Ureter (tissue), 1 donor: ENCODE measurements around the gene ADAM19. TPM values are rescaled to one million over a fixed set of nuclear protein-coding genes. Genes with fewer than 3 reads are reported as not detected.

ENCODE experiments used
- DNase-seq: peaks from one replicate; pipeline ENCODE4 v3.0.0-alpha.2; 2020; ENCODE audit warnings: low spot score
- total RNA-seq: library from RNA; stranded (reverse); gene quantifications from one replicate; pipeline ENCODE4 v1.2.4, GENCODE V29; 2023
- donor health status: DM: yes; HTN: yes; CAD: no.

ADAM19 gene
- total RNA-seq, 1 donor from 2014 or later: 17.4 TPM

DNA sequence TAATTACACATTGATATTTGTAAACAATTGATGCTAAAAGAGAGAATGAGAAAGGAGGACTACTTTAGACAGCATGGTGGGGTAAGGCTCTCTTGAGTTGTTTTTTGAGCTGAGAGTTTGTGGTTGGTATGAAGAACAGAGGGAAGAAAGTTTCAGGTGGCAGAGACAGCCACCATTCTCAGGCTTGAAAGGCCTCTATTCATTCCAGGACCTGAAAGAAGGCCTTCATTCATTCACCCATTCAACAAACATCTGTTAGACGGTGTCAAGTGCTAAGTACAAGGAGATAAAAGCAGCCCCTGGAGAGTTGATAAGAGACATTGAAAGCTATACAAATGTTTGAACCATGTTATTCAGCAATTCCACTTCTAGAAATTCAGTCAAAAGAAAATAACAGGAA lies 21.7 kb upstream of the ADAM19 start:
- DNase-seq: no peak

DNA sequence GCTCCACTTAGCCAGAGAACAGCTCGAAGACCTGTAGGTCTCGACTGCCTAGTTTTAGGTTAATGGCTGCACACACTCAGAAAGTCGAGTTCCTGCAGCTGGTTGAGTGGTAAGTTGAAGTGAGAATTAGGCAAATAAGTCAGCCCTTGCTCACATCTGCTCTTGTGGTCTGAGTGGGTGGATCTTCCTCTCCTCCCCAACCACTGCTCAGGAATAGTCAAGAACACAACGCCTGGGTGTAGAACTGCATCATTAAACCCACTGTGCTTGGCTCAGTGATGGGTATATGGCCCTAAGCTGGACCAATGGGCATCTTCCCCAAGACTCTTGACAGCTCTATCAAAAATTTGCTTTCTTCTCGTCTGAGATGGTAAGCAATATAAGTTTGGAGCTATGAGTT lies 20.9 kb upstream of the ADAM19 start:
- DNase-seq: no peak

DNA sequence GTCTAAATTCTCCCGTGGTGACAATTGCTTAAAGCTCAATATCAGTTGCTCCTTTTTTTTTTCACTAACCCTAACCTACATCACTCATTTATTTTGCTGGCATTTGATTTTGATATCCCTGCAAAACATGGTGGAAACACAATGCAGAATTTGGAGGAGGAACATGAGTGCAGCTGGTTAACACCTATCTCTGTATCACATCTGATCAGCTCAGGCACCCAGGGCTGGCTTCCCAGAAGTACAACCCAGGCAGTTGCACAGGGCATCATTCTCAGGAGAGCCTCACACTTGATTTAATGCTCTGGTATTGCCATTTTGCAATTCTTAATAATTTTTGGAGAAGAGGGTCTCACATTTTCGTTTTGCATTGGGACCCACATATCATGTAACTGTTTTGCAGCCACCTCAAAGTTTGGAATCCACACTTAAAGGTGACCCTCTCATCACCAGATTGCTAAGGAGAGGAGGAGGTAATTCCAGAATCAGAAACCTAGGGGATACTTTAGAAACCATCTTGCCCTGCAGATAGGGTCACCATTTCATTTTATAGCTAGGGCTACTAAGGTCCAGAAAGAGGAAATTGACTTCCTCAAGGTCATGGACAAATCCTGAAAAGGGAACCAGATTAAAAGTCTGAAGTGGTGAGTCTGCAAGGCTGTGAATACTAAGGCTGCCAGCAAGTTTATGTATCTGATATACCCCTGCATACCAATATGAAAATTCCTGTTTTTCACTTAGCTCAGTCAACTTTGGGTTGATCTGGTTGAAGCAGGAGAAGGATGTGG lies 19.3 kb upstream of the ADAM19 start:
- no peak for DNase-seq

DNA sequence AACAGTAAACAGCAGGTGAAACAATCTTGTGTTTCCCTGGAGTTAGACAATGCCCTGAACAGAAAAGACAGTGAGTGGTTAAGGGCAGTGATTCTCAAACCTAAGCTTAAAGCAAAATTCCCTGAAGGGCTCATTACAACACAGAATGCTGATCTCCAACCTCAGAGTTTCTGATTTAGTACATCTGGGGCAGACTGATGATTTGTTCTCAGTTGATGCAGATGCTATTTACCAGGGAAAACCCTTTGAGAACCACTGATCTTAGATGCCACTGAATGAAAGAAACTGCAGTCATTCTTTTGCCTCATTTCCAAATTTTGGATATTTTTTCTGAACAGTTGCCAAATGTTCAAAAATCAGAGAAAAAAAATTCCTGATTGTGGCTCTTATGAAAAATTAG lies 18.7 kb upstream of the ADAM19 start:
- DNase-seq: no peak

DNA sequence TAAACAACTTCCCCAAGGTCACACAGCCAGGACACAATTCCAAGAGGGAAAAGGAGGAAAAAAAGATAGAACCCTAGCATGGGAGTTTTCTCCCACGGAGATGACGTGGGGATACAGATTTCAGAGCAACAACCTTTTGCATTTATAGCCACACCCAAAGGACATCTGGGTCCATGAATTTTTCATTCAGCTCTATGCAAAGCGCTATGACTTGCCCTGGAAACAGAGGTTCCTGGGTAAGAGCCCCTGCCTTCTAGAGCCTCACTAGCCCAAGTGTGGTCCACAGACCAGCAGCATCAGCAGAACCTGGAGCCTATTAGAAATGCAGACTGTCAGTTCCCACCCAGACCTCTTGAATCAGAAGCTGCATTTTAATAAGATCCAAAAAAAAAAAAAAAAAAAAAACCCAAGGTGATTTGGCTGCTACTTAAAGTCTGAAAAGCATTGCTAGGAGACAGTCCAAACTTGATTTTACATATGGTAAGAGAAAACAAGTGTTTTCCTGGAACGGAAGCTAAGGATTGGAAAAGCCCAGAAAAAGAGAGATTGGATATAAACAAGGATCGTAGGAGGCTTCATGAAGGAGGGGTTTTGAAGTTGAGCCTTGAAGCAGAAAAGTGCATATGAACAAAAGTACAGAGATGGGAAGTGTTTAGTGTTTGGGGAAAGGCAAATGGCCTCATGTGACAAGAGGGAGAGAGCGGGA lies 17.6 kb upstream of the ADAM19 start:
- DNase-seq: no peak

DNA sequence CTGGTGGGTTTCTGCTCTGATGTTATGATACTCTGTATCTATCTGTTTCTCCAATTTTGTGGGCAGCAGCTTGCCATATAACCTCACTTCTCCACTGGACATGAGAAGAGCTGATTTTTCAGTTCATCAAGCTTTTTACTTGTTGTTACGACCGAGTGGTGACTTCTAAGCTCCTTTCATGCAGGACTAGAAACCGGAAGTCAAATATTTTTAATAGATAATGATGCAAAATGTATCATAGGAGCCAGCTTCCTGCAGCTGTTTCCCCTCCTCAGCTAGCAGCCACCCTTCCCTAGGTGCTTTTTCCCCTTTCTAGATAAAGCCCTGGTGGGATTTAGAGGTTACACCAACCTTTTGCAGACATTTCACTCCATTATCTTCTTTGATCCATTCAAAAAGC lies 17.0 kb upstream of the ADAM19 start:
- no peak for DNase-seq

DNA sequence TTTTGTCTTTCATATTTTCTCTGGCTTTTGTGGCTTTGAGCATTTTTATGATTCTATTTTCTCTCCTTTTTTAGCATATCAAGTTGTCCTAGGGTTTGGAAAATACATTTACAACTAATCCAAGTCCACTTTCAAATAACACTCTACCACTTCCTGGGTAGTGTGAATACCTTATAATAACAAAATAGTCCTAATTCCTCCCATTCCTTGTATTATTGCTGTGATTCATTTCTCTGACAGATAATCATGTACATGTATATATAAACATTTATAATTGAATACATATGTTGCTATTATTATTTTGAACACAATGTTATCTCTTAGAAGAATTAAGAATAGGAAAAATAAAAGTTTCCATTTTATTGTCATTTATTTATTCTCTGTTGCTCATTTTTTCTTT lies 14.9 kb upstream of the ADAM19 start:
- no peak for DNase-seq

DNA sequence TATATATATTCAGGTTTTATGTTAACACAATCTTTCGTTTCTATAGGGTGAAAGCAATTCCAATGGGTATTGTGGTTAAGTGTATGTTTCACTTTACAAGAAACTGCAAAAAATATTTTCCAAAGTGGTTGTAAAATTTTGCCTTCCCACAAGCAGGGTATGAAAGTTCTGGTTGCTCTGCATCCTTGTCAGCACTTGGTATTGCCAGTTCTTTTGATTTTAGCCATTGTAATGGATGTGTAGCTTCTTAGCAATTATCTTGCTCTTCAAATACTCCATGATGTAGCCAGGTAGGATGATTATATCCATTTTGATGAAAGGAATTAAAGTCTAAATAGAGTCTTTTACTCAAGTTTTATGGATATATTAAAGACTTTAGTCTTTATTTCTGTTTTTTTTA lies 9.1 kb upstream of the ADAM19 start:
- no peak for DNase-seq

DNA sequence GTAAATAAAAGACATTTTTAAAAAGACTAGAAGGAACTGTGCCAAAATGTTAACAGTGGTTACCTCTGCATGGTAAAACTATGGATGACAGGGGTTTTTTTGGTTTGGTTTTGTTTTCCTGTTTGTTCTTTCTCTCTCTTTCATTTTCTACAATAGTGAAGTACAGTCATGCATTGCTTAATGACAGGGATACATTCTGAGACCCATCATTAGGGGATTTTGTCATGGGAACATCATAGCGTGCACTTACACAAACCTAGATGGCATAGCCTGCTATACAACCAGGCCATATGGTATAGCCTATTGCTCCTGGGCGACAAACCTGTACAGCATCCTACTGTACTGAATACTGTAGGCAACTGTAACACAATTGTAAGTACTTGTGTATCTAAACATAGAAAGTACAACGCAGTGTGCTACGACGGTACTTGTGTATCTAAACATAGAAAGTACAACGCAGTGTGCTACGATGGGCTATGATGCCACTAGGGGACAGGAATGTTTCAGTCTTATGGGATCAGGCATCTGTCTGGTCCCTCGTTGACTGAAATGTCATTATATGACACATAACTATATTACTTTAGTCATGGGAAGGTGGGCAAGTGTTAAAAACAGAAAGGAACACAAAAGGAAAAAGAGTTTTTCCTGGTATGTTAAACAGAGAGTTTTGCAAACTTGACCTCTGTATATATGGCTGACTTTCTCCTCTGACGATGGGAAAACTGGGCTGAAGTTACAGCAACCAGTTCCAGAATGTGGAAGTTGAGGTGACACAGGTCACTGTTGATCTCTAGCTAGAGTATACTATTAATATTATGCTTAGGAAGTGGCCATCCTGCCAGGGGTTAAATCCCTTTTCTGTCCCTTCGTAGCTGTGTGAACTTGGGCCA lies 7.4 kb upstream of the ADAM19 start:
- DNase-seq: no peak

DNA sequence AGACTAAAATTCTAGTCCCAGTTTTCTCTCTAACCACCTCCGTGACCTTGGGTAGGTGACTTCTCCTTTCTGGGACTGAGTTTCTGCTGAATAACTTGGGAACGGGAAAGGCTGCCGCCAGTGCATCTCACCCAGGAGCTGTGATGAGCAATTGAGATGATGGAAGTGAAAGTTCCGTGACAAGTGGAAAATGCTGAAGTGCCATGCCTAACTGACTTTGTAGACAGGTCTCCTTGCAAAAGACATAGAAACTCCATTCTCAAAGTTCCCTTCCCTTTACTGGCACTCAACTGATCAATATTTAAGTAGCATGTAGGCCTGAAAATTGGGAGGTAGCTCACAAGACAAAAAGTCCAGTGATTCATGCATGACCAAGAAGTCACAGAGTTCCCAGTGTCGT lies 6.3 kb upstream of the ADAM19 start:
- no peak for DNase-seq

DNA sequence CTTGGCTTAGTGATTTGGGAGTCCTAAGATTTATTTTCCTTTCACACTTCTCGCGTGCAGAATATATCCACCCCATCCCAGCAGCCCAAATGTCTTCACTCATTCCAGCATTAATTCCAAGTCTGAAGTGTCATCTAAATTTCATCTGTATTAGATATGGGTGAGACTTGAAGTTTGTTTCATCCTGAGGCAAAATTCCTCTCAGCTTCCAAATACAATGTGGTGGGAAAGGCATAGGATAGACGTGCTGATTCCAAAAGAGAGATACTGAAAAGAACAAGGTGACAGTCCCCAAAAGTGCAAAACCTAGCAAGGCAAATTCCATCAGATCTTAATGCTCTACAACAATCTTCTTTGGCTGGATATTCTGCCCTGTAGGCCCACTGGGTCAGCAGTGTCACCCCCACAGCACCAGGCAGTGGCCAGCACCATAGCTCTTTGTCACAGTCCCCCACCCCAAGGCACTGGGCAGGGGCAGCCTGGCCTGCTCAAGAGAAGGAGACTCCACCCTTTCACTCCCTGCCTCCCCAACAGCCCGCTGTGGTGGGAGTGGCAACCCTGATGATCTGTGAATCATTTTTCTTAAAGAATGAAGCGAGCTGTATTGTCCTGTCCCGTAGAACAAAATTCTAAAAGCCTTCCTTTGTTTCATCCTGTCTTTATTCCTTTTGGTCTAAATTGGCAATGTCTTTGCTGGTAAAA lies 2.7 kb upstream of the ADAM19 start:
- DNase-seq: no peak

DNA sequence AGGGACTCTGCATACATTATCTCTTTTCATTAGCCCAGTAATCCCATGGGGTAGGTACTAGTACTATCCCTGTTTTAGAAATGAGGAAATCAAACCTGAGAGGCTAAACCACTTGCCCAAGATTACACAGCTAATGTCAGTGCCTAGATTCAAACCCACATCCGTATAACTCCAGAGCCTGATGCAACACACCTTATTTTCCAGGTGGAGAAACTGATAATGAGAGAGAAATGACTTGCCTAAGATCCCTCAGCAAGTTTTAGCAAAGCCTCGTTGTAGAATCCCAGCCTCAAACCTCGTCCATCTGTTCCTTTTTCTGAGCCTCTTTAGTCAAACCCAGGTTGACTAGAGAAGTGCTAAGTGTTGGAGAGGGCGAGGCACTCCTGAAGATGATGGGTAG lies 1.1 kb upstream of the ADAM19 start:
- DNase-seq: no peak

DNA sequence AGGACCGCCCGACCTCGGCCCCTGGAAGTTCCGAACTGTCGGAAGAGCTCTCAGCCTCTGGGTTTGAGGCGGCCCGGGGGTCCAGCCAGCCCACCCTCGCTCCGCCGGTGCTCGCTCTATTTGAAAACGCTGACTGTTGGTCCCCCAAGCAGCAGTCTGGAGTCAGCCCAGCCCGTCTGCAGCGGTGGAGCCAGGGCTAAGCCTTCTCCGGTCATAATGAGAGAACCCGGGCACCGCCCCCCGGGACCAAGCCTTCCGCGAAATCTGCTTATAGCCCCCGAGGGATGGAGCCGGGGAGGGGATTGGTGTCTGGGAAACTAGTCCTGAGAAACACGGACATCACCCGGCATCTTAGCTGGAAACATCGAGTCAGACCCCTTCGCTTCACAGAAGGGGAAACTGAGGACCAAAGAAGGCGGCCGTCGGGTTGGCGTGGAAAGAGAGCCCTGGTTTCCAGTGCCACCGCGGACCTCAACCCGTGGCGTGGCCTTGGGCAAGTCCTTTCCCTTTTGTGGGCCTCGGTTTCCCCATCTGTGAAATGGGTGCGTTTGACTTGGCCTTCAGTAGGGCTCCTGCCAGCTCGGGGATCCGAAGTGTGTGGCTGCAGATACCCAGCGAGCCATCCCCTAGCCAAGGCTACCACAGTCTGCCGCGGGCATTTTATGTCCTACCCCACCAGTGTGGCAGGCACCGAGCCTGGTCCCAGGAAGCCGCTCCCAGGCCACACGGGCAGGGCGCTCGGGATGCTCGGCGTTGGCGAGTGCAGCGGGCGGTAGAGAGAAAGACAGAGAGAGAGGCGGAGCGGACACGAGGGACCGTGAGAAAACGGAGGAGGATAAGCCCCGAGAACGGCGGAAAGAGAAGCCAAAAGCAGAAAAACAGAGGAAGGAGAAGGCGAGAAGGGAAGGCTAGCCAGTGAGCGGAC lies 857 bp downstream of the ADAM19 start:
- no peak for DNase-seq

DNA sequence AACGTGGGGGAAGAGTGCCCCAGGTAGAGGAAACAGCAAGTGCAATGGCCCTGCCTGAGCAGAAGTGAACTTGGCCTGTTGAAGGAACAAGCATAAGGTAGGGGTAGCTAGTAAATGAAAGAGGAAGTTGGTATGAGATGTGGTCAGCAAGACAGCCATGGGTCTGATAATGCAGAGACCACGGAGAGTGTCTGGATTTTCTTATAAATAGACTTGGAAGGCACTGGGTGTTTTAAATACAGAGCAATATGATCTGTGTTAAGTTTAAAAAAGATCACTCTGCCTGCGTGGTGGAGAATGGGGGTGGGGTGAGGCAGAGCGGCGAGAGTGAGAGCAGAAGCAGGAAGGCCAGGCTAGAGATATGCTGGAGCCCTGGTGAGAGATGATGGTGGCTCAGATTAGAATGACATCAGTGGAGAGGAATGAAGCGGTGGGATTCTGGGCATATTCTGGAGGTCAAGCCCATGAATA lies 4.2 kb downstream of the ADAM19 start:
- DNase-seq: no peak

DNA sequence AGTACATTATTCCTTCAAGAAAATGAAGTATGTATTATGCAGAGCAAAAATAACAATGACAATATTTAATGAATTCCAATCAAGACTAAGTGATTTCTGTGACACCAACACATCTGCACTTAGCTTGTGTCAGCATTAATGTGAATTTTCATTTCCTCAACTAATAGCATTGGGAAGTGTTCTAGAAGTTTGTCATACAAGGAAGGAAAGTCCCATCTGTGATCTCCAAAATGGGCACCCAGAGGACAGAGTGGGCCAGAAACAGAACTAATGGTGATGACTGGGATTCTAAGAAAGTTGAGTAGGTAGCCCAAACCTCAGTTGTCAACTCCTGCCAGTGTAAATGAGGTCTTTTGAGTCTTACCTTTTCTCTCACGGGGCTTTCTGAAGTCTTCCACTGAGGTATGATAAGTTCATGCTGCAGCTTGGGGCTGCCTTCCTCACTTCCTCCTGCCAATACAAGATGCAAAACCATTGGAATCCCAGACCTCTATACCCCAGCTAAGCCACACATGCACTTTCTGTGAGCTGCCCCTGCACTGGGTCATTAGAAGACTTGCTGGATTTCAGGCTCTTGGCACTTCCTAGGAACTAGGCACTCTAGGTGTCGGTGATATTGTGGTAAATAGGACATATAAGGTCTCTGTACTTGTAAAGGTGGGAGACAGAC lies 4.9 kb downstream of the ADAM19 start:
- DNase-seq: no peak

DNA sequence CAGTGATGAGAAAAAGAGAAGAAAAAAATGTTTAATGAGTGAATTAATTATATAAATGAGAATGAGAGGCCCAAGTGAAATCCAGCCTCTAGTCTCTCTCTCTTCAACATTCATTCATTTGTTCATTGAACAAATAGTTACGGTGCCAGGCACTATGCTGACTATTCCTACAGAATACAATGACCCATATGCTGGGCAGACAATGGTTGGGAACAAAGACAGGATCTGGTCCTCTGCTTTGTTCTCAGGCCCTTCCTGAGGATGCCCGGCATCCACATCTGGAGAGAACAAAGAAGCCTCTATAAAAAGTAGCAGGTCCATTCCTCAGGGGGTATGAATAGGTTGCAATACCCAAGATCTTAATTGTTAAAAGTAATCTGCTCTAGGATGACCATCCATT lies 6.9 kb downstream of the ADAM19 start:
- DNase-seq: no peak

DNA sequence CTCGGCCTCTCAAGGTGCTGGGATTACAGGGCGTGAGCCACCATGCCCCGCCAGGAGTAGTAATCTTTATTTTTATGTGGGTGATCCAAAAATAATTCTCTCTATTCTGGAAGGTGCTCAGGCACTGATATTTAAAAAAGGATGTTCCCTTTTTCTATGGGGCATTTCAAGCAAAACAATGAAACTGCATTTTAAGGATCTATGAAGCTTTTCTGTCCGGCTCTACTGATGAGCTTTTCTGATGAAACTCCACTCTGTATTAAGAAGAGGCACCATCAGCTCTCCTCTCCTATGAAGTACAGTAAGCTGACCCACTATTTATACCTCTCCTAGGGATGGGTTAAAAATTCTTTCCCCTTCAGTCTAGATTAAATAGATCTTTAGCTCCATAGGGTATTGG lies 7.4 kb downstream of the ADAM19 start:
- DNase-seq: no peak

DNA sequence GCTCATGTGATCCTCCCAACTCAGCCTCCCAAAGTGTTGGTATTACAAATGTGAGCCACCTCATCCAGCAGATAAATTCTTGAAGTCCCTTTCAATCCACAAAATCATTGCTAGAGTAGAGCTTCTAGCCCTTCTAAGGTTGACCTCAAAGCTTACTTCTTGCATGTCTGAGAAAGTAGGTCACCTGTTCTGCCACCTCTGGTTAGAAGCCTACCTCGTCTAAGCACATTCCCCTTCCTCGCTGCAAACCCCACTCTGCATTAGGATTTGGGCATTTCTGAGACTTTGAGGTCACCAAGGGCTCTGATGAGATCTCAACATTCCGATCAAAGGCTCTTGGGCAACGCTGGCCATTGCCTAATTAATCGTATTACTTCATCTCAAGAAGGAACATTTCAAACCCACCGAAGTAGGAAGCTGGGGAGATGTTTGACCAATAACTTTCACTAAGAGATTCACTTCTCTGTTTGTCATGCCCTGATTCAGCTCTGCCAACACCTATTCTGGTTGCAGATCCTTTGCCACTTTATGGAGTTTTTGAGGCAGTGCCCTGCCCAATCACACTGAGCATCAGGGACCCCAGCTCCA lies 8.6 kb downstream of the ADAM19 start:
- DNase-seq: no peak

DNA sequence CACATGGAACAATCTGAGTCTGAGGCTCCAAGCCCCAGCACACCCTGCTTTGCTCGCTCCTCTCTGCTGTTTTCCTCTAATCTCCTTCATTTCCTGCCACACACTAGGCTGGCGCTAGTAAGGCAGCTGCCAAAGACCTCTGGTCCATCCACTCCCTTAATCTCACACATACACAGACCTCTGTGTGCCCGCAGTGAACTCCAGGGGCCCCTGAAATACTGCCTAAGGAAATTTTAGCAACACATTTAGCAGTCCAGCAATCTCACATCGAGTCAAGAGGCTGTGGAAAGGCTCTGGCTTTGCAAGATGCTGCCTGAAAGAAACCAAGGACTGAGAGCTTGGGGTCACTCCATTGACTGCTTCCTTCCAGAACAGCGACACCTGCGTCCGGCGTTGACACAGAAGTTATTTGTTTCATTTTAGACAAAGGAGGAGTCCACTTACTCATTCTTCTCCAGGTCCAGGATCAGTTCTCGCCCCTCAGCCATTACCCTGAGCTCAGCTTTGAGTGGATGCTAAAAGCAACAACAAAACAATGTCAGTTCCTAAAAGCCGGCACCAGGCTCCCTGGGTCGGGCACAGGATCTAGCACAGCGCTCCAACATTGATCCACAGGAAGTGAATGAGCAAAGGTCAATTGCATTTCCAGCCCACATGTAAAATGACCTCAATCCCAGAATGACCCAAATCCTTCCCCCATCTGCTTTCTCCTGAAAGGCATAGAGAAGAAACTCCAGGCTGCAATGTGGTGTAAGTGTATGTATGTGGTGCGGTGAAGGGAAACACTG lies 11.5 kb downstream of the ADAM19 start:
- no peak for DNase-seq
